Cardiac muscle cell (in vitro differentiated cells and primary cell): ENCODE measurements around the gene ITGA6. TPM values are rescaled to one million over a fixed set of nuclear protein-coding genes. Genes with fewer than 3 reads are reported as not detected.
A peak's percentile ranks its signal among the peaks of the same experiment; 100 is the strongest.

Source experiments
- DNase-seq, 2 donors: peaks; one replicate each; pipeline versions ENCODE4 v3.0.0 to v3.0.0-alpha.2; 2010 to 2017; ENCODE audit warnings: low read depth in 1 of 2, low spot score in 1 of 2
- H3K27ac ChIP-seq: fragments of 200-600 bp; sonication (generic); 2 replicates; pipeline ENCODE4 v1.5.1; 2016
- H3K27me3 ChIP-seq: fragments of 200-600 bp; sonication (generic); 2 replicates; pipeline ENCODE4 v1.6.0; 2016; ENCODE audit warnings: control low read depth
- H3K36me3 ChIP-seq: fragments of 200-600 bp; sonication (generic); 2 replicates; pipeline ENCODE4 v1.5.1; 2016; ENCODE audit warnings: control low read depth
- H3K4me1 ChIP-seq: fragments of 200-600 bp; sonication (generic); 2 replicates; pipeline ENCODE4 v1.8.1; 2017; ENCODE audit warnings: low read depth, mild to moderate bottlenecking, mixed run types
- H3K4me3 ChIP-seq: fragments of 200-600 bp; sonication (generic); 2 replicates; pipeline ENCODE4 v1.5.1; 2016; ENCODE audit warnings: mild to moderate bottlenecking
- H3K9me3 ChIP-seq: fragments of 200-600 bp; sonication (generic); 2 replicates; pipeline ENCODE4 v1.5.1; 2017; ENCODE audit warnings: low read depth, mild to moderate bottlenecking, control low read depth
- CTCF ChIP-seq: IDR thresholded peaks from 2 replicates; pipeline ENCODE4 v1.5.1; 2012; ENCODE audit warnings: low read depth, mild to moderate bottlenecking, low read length
- polyA plus RNA-seq: library from polyadenylated mRNA; unstranded; fragments of >200 nt; fragmentation: Nextera tagmentation; extraction: Ambion mirVana; gene quantifications from 2 replicates; pipeline ENCODE4 v1.2.1, GENCODE V29; 2016
- total RNA-seq: library from RNA; depleted of rRNA; stranded (reverse); fragments of >200 nt; gene quantifications from 2 replicates; pipeline ENCODE4 v1.2.3, GENCODE V29; 2016

Gene ITGA6
- total and polyA plus RNA-seq, 2 experiments from 2014 or later: 16.3 to 28.3 TPM

- Histone ChIP-seq H3K27ac (peak overlapping the region; percentile 24), H3K4me1 (peaks cover 10% of the 10 kb centered on the region), H3K36me3 (no peaks in the 10 kb centered on the region), H3K9me3 (no peaks in the 10 kb centered on the region), H3K4me3 (peak overlapping the region; percentile 72), H3K27me3 (peaks cover 38% of the 10 kb centered on the region)
- DNase-seq: peak in 1 of 2 donors; percentile 59
- TF ChIP-seq CTCF: peak; percentile 5
These were observed 825 bp downstream of the ITGA6 start for GRCh38 chr2:172427990-172428831.

DNA sequence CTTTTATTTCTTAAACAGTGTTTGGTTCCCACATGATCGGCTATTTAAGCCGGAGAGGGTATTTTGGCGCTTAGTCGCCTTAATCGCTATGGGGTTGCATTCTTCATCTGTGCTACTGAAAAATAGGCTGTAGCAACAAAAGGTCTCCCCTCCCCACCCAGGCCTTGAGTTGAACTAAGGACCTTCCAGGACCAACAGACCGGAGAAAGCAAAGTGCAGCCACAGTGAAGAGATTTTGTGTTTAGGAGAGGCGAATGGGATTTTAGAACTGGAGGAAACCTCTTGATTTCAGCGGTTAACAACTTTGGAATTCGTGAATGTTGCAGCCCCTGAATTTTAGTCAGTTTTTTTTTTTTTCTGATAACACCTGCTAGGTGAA, 1.4 kb downstream of the ITGA6 start:
- peak overlapping the region; percentile 10 for H3K27ac ChIP-seq

DNA sequence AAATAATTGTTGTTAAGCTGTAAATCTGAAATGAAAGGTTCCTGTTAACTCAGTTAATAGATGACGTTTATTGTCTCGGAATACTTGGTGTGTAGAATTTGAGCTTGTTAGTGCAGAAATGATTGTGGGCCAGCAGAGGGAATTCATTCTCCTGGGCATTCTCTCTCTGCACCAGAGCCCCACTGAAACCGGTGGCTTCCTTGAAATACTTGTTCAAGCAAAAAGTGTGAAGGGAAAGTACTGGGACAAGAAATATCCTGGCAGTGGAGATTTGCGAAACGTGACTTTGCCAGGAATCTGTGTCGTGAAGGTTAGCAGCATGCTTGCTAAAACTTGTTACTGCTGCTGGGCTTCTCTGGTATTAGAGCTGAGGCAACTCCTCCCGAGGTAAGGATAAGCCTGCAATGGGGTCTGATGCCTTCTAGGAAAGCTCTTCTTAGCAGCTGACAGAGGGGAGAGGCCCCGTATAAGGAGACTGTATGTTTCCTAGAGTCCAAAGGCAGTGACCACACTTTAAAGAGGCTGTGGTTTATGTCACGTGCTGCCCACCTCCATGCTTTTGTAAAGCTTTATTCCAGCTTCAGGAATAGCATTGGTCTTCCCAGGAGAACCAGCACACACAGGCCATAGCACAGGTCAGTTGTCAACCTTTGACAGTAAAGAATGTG, 2.0 kb downstream of the ITGA6 start:
- peak in 1 of 2 donors; percentile 30 for DNase-seq
- Histone ChIP-seq H3K4me1 (peaks cover 10% of the 10 kb centered on the region), H3K27me3 (peaks cover 35% of the 10 kb centered on the region), H3K36me3 (no peaks in the 10 kb centered on the region), H3K27ac (no peak overlapping the region), H3K9me3 (no peaks in the 10 kb centered on the region), H3K4me3 (peak overlapping the region; percentile 72)
- no peak for TF ChIP-seq CTCF

More for the DNA sequence above, 1.4 kb downstream of the ITGA6 start:
- Histone ChIP-seq H3K9me3 (no peaks in the 10 kb centered on the region), H3K4me3 (peak overlapping the region; percentile 72), H3K36me3 (no peaks in the 10 kb centered on the region), H3K27me3 (peaks cover 38% of the 10 kb centered on the region), H3K4me1 (peaks cover 10% of the 10 kb centered on the region)
- DNase-seq: peak in 1 of 2 donors; percentile 40
- TF ChIP-seq CTCF: no peak

DNA sequence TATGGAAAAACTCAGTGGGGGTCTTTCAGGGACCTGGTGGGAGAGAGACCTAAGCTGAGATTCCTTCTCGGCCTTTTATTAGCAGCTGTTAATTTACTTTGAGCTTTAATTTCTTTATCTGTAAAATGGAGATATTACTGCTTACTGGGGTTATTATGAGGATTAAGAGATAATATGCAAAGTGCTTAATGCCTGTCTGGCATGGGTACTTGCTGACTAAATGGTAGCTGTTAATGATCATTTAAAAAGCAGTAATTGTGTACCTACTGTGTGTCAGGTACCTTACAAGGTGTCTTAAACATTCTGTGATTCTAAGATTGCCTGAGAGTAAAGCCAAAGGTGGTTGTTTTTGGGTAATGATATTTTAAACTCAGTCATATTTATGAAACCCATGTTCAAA, 2.6 kb downstream of the ITGA6 start:
- Histone ChIP-seq H3K36me3 (no peaks in the 10 kb centered on the region), H3K4me3 (no peak overlapping the region), H3K27ac (no peak overlapping the region), H3K4me1 (peaks cover 10% of the 10 kb centered on the region), H3K27me3 (peaks cover 30% of the 10 kb centered on the region), H3K9me3 (no peaks in the 10 kb centered on the region)
- TF ChIP-seq CTCF: no peak
- DNase-seq: no peak

GRCh38 chr2:172430678-172431077, 3.3 kb downstream of the ITGA6 start:
- Histone ChIP-seq H3K27me3 (peaks cover 23% of the 10 kb centered on the region), H3K4me1 (peaks cover 11% of the 10 kb centered on the region), H3K4me3 (no peak overlapping the region), H3K27ac (no peak overlapping the region), H3K36me3 (no peaks in the 10 kb centered on the region), H3K9me3 (no peaks in the 10 kb centered on the region)
- no peak for TF ChIP-seq CTCF
- DNase-seq: no peak
